Parathyroid adenoma (tissue), 2 donors: ENCODE measurements around the gene MSANTD4.
"Not testable (repeated sequence)": the region's sequence is repeated elsewhere in the genome, so short reads cannot be mapped to it uniquely, and the experiment has no call there.

ENCODE experiments used
- H2AFZ ChIP-seq: fragments of 300-600 bp; sonication (generic); one replicate; pipeline ENCODE4 v1.7.0; 2017; ENCODE audit warnings: antibody characterized with exemption, mild to moderate bottlenecking
- H3K27ac ChIP-seq: fragments of 300-600 bp; sonication (generic); one replicate; pipeline ENCODE4 v1.7.0; 2017
- H3K27me3 ChIP-seq: fragments of 300-600 bp; sonication (generic); one replicate; pipeline ENCODE4 v1.7.0; 2017; ENCODE audit warnings: low read length; ENCODE audit not compliant: control insufficient read depth, insufficient read depth
- H3K36me3 ChIP-seq: fragments of 300-600 bp; sonication (generic); one replicate; pipeline ENCODE4 v1.7.0; 2017; ENCODE audit warnings: low read length; ENCODE audit not compliant: control insufficient read depth, insufficient read depth
- H3K4me1 ChIP-seq: fragments of 300-600 bp; sonication (generic); one replicate; pipeline ENCODE4 v1.7.0; 2017; ENCODE audit warnings: control low read depth
- H3K4me2 ChIP-seq: fragments of 300-600 bp; sonication (generic); one replicate; pipeline ENCODE4 v1.7.0; 2017; ENCODE audit warnings: low read length
- H3K4me3 ChIP-seq: fragments of 300-600 bp; sonication (generic); one replicate; pipeline ENCODE4 v1.7.0; 2017; ENCODE audit warnings: low read depth, low read length
- H3K79me2 ChIP-seq: fragments of 300-600 bp; sonication (generic); one replicate; pipeline ENCODE4 v1.7.0; 2017; ENCODE audit warnings: control low read depth
- H3K9ac ChIP-seq: fragments of 300-600 bp; sonication (generic); one replicate; pipeline ENCODE4 v1.7.0; 2017; ENCODE audit warnings: mild to moderate bottlenecking
- H3K9me3 ChIP-seq: fragments of 300-600 bp; sonication (generic); one replicate; pipeline ENCODE4 v1.7.0; 2017; ENCODE audit warnings: low read length; ENCODE audit not compliant: control insufficient read depth
- TF ChIP-seq, protein P1 (sequence below): fragments of 300-600 bp; sonication (generic); IDR thresholded peaks from one replicate; pipeline ENCODE4 v1.7.0; 2017; ENCODE audit warnings: antibody characterized with exemption, mild to moderate bottlenecking
- donor health status: primary hyperparathyroidism.

The MSANTD4 gene

DNA sequence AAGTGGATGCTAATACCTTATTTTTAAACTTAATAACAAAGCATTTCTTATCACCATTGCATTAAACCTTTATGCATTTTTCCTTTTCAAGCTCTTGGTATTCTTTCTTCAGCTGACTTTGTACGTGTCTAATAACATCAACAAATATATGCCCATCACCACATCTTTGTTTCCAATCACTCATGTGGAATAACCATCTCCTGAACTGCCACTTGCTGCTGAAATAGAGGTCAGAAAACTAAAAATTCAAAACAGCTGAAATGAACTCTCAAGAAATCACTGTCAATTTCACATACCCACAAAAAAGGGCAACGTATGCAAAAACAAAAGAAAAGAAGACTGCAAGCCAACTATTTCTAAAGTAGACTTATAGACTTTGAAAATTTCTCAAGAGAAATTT lies 7.4 kb downstream of the MSANTD4 start:
- H3K27ac ChIP-seq, result no peak overlapping the region

DNA sequence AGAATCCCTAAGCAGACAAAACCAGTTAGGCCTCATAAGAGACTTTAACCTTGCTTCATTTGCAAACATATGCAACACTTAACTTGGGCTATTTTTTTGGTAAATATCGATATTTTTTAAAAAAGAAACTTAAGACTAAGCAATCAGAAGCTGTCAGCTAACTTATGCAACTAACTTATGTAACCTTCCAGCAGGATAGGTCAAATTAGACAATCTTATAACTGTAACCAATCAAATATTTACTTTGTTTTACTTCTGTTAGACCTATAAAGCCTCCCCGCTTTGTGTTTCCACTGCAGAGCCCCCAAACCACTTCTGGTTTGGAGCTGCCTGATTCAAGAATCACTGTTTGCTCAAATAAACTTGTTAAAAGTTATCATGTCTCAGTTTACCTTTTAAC lies 8.0 kb downstream of the MSANTD4 start:
- Histone ChIP-seq H3K36me3 (no peaks in the 10 kb centered on the region), H3K4me1 (no peaks in the 10 kb centered on the region), H3K27ac (no peak overlapping the region), H3K9ac (no peak overlapping the region), H3K4me3 (no peak overlapping the region), H3K79me2 (peaks cover 10% of the 10 kb centered on the region), H2AFZ (no peak overlapping the region), H3K27me3 (no peaks in the 10 kb centered on the region), H3K4me2 (no peak overlapping the region), H3K9me3 (no peaks in the 10 kb centered on the region)
- TF ChIP-seq, protein P1, sequence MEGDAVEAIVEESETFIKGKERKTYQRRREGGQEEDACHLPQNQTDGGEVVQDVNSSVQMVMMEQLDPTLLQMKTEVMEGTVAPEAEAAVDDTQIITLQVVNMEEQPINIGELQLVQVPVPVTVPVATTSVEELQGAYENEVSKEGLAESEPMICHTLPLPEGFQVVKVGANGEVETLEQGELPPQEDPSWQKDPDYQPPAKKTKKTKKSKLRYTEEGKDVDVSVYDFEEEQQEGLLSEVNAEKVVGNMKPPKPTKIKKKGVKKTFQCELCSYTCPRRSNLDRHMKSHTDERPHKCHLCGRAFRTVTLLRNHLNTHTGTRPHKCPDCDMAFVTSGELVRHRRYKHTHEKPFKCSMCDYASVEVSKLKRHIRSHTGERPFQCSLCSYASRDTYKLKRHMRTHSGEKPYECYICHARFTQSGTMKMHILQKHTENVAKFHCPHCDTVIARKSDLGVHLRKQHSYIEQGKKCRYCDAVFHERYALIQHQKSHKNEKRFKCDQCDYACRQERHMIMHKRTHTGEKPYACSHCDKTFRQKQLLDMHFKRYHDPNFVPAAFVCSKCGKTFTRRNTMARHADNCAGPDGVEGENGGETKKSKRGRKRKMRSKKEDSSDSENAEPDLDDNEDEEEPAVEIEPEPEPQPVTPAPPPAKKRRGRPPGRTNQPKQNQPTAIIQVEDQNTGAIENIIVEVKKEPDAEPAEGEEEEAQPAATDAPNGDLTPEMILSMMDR, result no peak

More for the DNA sequence above, 7.4 kb downstream of the MSANTD4 start:
- no peak overlapping the region for H3K4me2 ChIP-seq
- no peaks in the 10 kb centered on the region for H3K36me3 ChIP-seq
- H3K4me3 ChIP-seq, result no peak overlapping the region
- H3K9me3 ChIP-seq, result no peaks in the 10 kb centered on the region
- H3K4me1 ChIP-seq, result no peaks in the 10 kb centered on the region
- no peak overlapping the region for H3K9ac ChIP-seq
- TF ChIP-seq, protein P1, result no peak
- no peak overlapping the region for H2AFZ ChIP-seq
- peaks cover 13% of the 10 kb centered on the region for H3K79me2 ChIP-seq
- no peaks in the 10 kb centered on the region for H3K27me3 ChIP-seq

DNA sequence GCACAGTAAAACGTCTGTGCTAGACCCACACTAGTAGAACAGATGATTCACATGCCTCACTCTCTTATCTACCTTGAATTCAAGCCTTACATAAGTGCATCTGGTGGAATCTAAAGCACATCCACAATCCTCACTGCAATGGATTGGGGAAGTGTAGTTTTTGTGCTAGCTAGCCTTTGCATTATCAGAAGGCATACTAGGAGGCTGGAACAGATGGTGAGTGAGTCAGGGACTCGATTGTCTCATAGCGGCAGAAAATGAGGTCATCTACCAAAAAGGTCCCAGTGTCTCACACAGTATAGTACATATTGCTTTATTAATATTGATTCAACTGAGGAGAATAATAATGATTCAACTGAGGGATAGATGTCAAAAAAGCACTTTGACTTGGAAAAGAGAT lies 9.3 kb downstream of the MSANTD4 start:
- no peaks in the 10 kb centered on the region for H3K27me3 ChIP-seq
- TF ChIP-seq, protein P1, result no peak
- no peak overlapping the region for H2AFZ ChIP-seq
- H3K4me1 ChIP-seq, result no peaks in the 10 kb centered on the region
- H3K27ac ChIP-seq, result no peak overlapping the region
- H3K9me3 ChIP-seq, result no peaks in the 10 kb centered on the region
- no peak overlapping the region for H3K4me2 ChIP-seq
- H3K79me2 ChIP-seq, result peaks cover 10% of the 10 kb centered on the region
- no peak overlapping the region for H3K4me3 ChIP-seq
- H3K9ac ChIP-seq, result no peak overlapping the region
- no peaks in the 10 kb centered on the region for H3K36me3 ChIP-seq

DNA sequence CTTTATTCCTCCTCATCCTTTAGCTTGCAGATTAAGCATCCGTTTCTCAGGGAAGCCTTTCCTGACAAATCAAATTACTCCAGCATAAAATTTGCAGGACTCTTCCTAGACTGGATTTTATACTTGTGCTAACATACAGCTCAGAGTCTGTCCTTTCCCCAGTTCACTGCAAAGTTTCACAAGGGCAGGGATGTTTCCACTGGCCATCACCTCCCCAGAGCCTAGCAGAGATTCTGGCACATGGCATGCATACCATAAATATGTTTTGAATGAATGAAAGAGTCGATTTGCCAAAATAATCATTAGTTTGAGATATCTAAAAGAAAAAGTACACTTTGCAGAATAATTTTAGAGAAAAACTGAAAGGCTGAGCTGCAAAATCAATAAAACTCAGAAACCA lies 10.6 kb downstream of the MSANTD4 start:
- Histone ChIP-seq H3K4me2 (no peak overlapping the region), H3K9me3 (no peaks in the 10 kb centered on the region), H3K4me3 (no peak overlapping the region), H3K79me2 (peaks cover 10% of the 10 kb centered on the region), H3K27me3 (no peaks in the 10 kb centered on the region), H3K27ac (no peak overlapping the region), H3K9ac (no peak overlapping the region), H3K4me1 (no peaks in the 10 kb centered on the region), H2AFZ (no peak overlapping the region), H3K36me3 (no peaks in the 10 kb centered on the region)
- TF ChIP-seq, protein P1, result no peak

DNA sequence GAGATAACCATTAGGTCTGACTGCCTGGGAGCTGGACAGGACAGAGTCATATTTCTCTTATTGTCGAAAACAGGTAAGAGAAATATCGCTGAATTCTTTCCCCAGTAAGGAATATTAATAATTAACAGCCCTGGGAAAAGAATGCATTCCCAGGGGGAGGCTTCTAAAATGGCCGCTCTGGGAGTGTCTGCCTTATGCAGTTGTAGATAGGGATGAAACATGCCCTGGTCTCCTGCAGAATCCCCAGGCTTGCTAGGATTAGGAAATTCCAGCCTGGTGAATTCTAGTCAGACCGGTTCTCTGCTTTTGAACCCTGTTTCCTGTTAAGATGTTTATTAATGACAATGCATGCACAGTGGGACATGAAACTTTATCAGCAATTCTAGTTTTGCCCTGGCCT lies 18.9 kb downstream of the MSANTD4 start:
- not testable (repeated sequence) for H3K4me1 ChIP-seq, H3K9ac ChIP-seq, H3K27me3 ChIP-seq, H3K79me2 ChIP-seq, H3K27ac ChIP-seq, H3K36me3 ChIP-seq, H2AFZ ChIP-seq, H3K9me3 ChIP-seq, H3K4me2 ChIP-seq, H3K4me3 ChIP-seq
